ENCODE data around the gene ALDH8A1.
A peak's percentile ranks its signal among the peaks of the same experiment; 100 is the strongest.

The ALDH8A1 gene

GRCh38 chr6:134934793-134935485 lies 15.0 kb downstream of the ALDH8A1 start:
- DNase-seq (no peak), ATAC-seq (no peak)
- Mint-ChIP-seq H3K27ac (no peak overlapping the region), H3K27me3 (no peaks in the 10 kb centered on the region), H3K4me3 (no peak overlapping the region), H3K9me3 (no peaks in the 10 kb centered on the region), H3K4me1 (peaks cover 39% of the 10 kb centered on the region)

GRCh38 chr6:134932535-134933470 lies 17.1 kb downstream of the ALDH8A1 start:
- ATAC-seq (no peak), DNase-seq (no peak)
- no peaks in the 10 kb centered on the region for H3K27me3 Mint-ChIP-seq
- no peaks in the 10 kb centered on the region for H3K9me3 Mint-ChIP-seq
- peak overlapping the region in 1 of 2 donors; percentile 68 for H3K27ac Mint-ChIP-seq
- peaks cover 22% of the 10 kb centered on the region for H3K4me1 Mint-ChIP-seq
- no peak overlapping the region for H3K4me3 Mint-ChIP-seq

GRCh38 chr6:134932098-134932497 lies 17.8 kb downstream of the ALDH8A1 start:
- no peak for DNase-seq
- Mint-ChIP-seq H3K4me3 (no peak overlapping the region), H3K4me1 (peaks cover 18% of the 10 kb centered on the region), H3K27me3 (no peaks in the 10 kb centered on the region), H3K27ac (no peak overlapping the region), H3K9me3 (no peaks in the 10 kb centered on the region)
- no peak for ATAC-seq

GRCh38 chr6:134930463-134930862 lies 19.4 kb downstream of the ALDH8A1 start:
- Mint-ChIP-seq H3K27ac (no peak overlapping the region), H3K4me3 (no peak overlapping the region), H3K4me1 (peaks cover 7% of the 10 kb centered on the region), H3K27me3 (no peaks in the 10 kb centered on the region), H3K9me3 (no peaks in the 10 kb centered on the region)
- ATAC-seq (no peak), DNase-seq (no peak)

- Mint-ChIP-seq H3K27me3 (no peaks in the 10 kb centered on the region), H3K27ac (no peak overlapping the region), H3K9me3 (no peaks in the 10 kb centered on the region), H3K4me3 (no peak overlapping the region), H3K4me1 (peaks cover 7% of the 10 kb centered on the region)
- DNase-seq (no peak), ATAC-seq (no peak)
Measured at GRCh38 chr6:134928151-134928900, 21.6 kb downstream of the ALDH8A1 start.

GRCh38 chr6:134925800-134926199 lies 24.1 kb downstream of the ALDH8A1 start:
- DNase-seq, result no peak
- Mint-ChIP-seq H3K4me1 (peaks cover 7% of the 10 kb centered on the region), H3K4me3 (no peak overlapping the region), H3K27me3 (no peaks in the 10 kb centered on the region), H3K9me3 (no peaks in the 10 kb centered on the region), H3K27ac (no peak overlapping the region)
- ATAC-seq, result no peak

GRCh38 chr6:134921721-134922261 lies 28.1 kb downstream of the ALDH8A1 start:
- H3K27ac Mint-ChIP-seq, result no peak overlapping the region
- no peak for ATAC-seq
- no peak for DNase-seq
- no peaks in the 10 kb centered on the region for H3K9me3 Mint-ChIP-seq
- no peaks in the 10 kb centered on the region for H3K4me1 Mint-ChIP-seq
- H3K4me3 Mint-ChIP-seq, result no peak overlapping the region
- no peaks in the 10 kb centered on the region for H3K27me3 Mint-ChIP-seq

GRCh38 chr6:134921276-134921675 lies 28.6 kb downstream of the ALDH8A1 start:
- DNase-seq (no peak), ATAC-seq (no peak)
- Mint-ChIP-seq H3K27me3 (no peaks in the 10 kb centered on the region), H3K27ac (no peak overlapping the region), H3K4me3 (no peak overlapping the region), H3K9me3 (no peaks in the 10 kb centered on the region), H3K4me1 (no peaks in the 10 kb centered on the region)

- Mint-ChIP-seq H3K27ac (no peak overlapping the region), H3K4me3 (no peak overlapping the region), H3K9me3 (no peaks in the 10 kb centered on the region), H3K4me1 (no peaks in the 10 kb centered on the region), H3K27me3 (no peaks in the 10 kb centered on the region)
- ATAC-seq, result no peak
- DNase-seq, result no peak
Measured at GRCh38 chr6:134920422-134920821, 29.5 kb downstream of the ALDH8A1 start.

GRCh38 chr6:134918418-134918961 lies 31.4 kb downstream of the ALDH8A1 start:
- H3K4me1 Mint-ChIP-seq, result no peaks in the 10 kb centered on the region
- H3K27ac Mint-ChIP-seq, result no peak overlapping the region
- H3K27me3 Mint-ChIP-seq, result no peaks in the 10 kb centered on the region
- H3K9me3 Mint-ChIP-seq, result no peaks in the 10 kb centered on the region
- ATAC-seq (no peak), DNase-seq (no peak)
- no peak overlapping the region for H3K4me3 Mint-ChIP-seq

GRCh38 chr6:134911547-134911946 lies 38.4 kb downstream of the ALDH8A1 start:
- no peaks in the 10 kb centered on the region for H3K4me1 Mint-ChIP-seq
- peaks cover 11% of the 10 kb centered on the region for H3K27me3 Mint-ChIP-seq
- ATAC-seq, result no peak
- no peak for DNase-seq
- no peak overlapping the region for H3K4me3 Mint-ChIP-seq
- no peaks in the 10 kb centered on the region for H3K9me3 Mint-ChIP-seq
- peak overlapping the region in 1 of 2 donors; percentile 24 for H3K27ac Mint-ChIP-seq

- no peak for DNase-seq
- H3K27ac Mint-ChIP-seq, result no peak overlapping the region
- no peaks in the 10 kb centered on the region for H3K4me1 Mint-ChIP-seq
- H3K9me3 Mint-ChIP-seq, result no peaks in the 10 kb centered on the region
- ATAC-seq, result no peak
- H3K4me3 Mint-ChIP-seq, result no peak overlapping the region
- peaks cover 11% of the 10 kb centered on the region for H3K27me3 Mint-ChIP-seq
Measured at GRCh38 chr6:134910593-134910935, 39.3 kb downstream of the ALDH8A1 start.

GRCh38 chr6:134909701-134910592 lies 40.0 kb downstream of the ALDH8A1 start:
- ATAC-seq (peak; percentile 35), DNase-seq (no peak)
- no peaks in the 10 kb centered on the region for H3K9me3 Mint-ChIP-seq
- no peaks in the 10 kb centered on the region for H3K4me1 Mint-ChIP-seq
- no peak overlapping the region for H3K27ac Mint-ChIP-seq
- peaks cover 11% of the 10 kb centered on the region for H3K27me3 Mint-ChIP-seq
- no peak overlapping the region for H3K4me3 Mint-ChIP-seq

- Mint-ChIP-seq H3K27ac (no peak overlapping the region), H3K4me1 (no peaks in the 10 kb centered on the region)
- ATAC-seq, result peak; percentile 86
Measured at GRCh38 chr6:134908906-134909516, 40.9 kb downstream of the ALDH8A1 start.

More at GRCh38 chr6:134908906-134909516, 40.9 kb downstream of the ALDH8A1 start:
- H3K9me3 Mint-ChIP-seq, result no peaks in the 10 kb centered on the region
- H3K4me3 Mint-ChIP-seq, result no peak overlapping the region
- peak in 1 of 2 donors; percentile 36 for DNase-seq
- H3K27me3 Mint-ChIP-seq, result peaks cover 11% of the 10 kb centered on the region
